NK-92 (cell line): ENCODE results near the gene SSX7.
"Not testable (repeated sequence)": the region's sequence is repeated elsewhere in the genome, so short reads cannot be mapped to it uniquely, and the experiment has no call there.

Source experiments
- DNase-seq: peaks from one replicate; lab custom pipeline; 2025; ENCODE audit not compliant: unreplicated experiment; lab: John Stamatoyannopoulos, UW

SSX7 gene, protein sequence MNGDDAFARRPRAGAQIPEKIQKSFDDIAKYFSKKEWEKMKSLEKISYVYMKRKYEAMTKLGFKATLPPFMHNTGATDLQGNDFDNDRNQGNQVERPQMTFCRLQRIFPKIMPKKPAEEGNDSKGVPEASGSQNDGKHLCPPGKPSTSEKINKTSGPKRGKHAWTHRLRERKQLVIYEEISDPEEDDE

DNA sequence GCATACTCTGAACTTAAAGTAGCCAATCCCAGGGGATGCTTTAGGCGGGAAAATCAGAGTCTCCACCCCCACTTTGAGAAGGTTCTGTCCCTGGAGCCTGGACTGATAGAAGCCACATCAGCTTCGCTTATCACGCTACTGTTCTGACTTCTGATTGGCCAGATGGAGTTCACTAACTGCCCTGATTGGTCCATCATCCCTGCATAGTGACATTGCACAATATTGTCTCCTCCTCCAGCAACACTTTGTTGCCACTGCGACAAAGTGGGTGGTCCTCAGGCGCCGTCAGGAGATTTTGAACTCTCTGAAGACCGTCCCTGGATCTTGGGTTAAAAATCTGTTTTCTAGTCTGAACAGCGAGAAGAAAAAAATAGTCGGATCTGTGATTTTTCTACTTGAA lies at the start of gene SSX7:
TSS of gene SSX7 (minus strand) at position 101 of the 400 bp plus-strand sequence. CDS start 1,428 bp downstream, outside the sequence.
- DNase-seq: not testable (repeated sequence)

DNA sequence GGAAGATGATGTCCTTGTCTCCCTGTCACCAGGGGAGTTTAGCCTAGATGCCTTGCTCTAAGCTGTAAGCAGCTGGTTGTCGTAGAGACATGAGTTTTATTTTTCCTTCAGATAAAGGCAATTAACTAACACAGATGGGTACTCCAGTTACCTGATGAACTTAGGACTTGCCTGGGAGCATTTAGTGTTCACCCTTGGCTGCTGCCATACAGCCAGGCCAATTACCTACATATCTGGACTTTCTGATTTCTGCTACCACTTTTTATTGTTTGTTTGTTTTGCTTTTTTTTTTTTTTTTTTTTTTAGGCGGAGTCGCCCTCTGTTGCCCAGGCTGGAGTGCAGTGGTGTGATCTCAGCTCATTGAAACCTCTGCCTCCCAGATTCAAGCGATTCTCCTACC lies 37.3 kb upstream of the SSX7 start:
- DNase-seq: not testable (repeated sequence)

DNA sequence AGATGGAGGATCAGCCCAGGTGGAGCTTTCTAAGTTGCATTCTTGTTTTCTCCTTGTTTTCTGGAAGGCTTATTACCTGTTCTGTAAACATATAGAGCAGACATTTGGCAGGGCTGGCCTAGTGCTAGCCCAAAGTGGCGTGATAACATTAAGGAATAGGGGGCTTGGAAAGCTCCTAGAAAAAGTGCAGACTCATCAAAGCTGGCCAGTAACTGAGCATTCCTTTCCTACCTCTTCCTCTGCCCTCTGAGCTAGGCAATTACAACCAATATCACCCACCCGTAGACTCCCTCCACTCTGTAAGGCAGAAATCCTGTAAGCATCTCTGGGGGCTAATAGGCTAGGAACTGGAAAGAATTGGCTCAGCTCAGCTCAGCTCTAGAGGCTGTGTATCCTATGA lies 7.5 kb upstream of the SSX7 start:
- DNase-seq: not testable (repeated sequence)

- DNase-seq: not testable (repeated sequence)
Measured at GRCh38 chrX:52655475-52655874, 775 bp upstream of the SSX7 start.

DNA sequence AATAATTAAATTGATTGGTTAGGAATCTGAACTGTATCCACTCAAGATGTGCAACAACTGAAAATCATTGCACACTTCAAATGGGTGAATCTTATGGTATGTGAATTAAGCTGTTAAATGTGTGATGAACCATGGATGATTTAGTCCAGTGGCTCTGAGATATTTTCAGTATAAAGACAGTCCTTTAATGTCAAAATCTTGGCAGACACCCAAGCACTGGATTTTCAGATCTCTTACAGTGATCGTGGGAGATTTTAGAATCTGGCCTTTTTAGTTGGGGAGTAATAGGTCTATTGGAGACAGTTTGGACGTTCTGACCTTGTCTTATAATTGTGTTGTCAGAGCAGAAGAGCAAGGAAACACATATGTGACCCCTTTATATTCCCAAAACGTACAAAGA lies 4.0 kb downstream of the SSX7 start:
- DNase-seq: not testable (repeated sequence)

DNA sequence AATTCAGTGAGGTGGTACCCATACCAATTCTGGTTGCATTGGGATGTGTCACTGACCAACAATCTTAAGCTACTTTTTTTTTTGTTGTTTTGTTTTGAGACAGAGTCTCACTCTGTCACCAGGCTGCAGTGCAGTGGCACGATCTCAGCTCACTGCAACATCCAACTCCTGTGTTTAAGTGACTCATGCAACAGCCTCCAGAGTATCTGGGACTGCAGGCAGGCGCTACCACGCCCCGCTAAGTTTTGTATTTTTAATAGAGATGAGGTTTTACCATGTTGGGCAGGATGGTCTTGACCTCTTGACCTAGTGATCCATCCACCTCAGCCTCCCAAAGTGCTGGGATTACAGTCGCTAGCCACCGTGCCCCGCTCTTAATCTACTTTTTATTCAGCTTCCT lies 5.7 kb downstream of the SSX7 start:
- DNase-seq: not testable (repeated sequence)

DNA sequence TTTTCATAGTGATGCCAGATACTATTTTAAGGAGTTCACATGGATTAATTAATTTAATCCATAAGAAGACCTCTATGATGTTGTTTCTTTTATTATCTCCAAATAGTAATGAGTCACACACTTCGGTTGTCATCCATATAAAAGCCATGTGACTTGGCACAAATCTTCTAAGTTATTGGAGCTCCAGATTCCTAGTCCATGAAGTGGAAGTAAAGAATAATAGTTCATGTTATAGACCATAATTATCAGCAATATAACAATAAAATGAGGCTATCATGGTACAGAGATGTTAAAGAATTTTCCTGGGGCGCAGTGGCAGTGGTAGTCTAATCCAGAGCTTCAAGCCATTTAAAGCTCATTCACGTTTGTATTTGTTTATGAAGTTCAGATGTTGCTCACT lies 26.2 kb downstream of the SSX7 start:
- not testable (repeated sequence) for DNase-seq

DNA sequence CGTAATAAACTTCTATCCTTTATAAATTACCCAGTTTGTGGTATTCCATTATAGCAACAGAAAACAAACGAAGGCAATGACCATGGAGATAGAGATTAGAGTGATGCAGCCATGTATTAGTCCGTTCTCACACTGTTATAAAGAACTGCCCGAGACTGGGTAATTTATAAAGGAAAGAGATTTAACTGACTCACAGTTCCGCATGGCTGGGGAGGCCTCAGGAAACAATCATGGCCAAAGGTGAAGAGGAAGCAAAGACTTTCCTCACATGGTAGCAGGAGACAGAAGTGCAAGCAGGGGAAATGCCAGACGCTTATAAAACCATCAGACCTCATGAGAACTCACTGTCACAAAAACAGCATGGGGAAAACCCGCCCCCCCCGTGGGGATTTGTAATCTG lies 34.0 kb downstream of the SSX7 start:
- DNase-seq: not testable (repeated sequence)

DNA sequence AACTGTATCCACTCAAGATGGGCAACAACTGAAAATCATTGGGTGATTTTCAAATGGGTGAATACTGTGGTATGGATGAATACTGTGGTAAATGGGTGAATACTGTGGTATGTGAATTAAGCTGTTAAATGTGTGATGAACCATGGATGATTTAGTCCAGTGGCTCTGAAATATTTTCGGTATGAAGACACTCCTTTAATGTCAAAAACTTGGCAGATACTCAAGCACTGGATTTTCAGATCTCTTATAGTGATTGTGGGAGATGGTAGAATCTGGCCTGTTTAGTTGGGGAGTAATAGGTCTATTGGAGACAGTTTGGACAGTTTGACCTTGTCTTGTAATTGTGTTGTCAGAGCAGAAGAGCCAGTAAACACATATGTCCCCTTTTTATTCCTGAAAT lies 45.7 kb downstream of the SSX7 start:
- no peak for DNase-seq

- DNase-seq: not testable (repeated sequence)
Measured at GRCh38 chrX:52603151-52603550, 51.5 kb downstream of the SSX7 start.

GRCh38 chrX:52598886-52599285 lies 55.8 kb downstream of the SSX7 start:
- DNase-seq: no peak

DNA sequence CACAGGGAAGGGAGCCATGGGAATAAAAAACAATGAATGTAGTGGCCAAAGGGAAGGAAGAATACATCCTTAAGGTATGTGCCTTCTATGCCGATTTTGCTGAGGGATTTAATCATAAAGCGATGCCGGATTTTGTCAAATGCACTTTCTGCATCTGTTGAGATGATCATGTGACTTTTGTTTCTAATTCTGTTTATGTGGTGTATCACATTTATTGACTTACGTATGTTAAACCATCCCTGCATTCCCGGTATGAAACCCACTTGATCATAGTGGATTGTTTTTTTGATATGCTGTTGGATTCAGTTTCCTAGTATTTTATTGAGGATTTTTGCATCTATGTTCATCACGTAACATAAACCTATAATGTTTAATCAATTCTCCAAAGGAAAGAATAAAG lies 60.0 kb downstream of the SSX7 start:
- DNase-seq: no peak
